Right lobe of liver (tissue), 4 donors: ENCODE data around the gene SLC25A38.

ENCODE experiments used
- POLR2A ChIP-seq: fragments of 450-650 bp; IDR thresholded peaks from one replicate; pipeline ENCODE4 v1.6.1; 2017; ENCODE audit warnings: antibody characterized with exemption, mild to moderate bottlenecking
- TF ChIP-seq, protein P1 (sequence below), 4 donors: fragments of 200-600 bp in 3 of 4; fragments of 450-650 bp in 1 of 4; IDR thresholded peaks; one replicate each; pipeline versions ENCODE4 v1.5.1 to v1.8.0; 2016 to 2022; ENCODE audit warnings: antibody characterized with exemption in 4 of 4, mild to moderate bottlenecking in 2 of 4
- donor health status: DM: no; HTN: no; CAD: no.
- donor health status: DM: no; HTN: no; CAD: no.
- donor health status: DM: no; HTN: yes; CAD: no.

DNA sequence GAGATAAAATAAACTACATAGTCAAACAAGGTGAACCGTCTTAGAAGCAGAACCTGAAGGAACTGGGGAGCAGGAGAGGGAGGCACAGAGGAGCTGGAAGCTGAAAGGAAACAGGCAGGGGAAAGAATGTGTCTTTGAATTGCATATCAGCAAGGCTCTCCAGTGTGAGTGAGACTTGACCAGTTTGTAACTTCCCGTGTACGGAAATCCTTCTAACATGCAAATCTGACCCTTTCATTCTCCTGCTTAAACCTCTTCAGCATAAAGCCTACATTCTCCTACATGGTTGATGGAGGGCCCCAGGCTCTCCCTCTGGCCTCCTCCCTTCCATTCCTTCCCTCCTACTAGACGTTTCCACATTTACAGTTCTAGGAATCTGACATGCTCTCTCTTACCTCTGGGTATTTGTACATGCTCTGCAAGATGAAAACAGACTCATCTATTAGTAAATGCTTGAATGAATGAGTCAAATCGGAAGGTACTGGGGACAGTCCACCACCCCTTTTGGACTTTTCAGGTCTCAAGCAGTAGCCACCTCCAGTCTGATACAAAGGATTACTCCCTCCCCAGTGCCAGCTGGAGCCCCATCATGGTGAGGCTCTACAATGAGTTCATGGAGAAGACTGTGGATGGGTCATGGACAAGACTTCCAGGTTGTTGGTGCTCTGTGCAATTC lies 6.1 kb upstream of the SLC25A38 start:
- TF ChIP-seq POLR2A = no peak
- TF ChIP-seq, protein P1, sequence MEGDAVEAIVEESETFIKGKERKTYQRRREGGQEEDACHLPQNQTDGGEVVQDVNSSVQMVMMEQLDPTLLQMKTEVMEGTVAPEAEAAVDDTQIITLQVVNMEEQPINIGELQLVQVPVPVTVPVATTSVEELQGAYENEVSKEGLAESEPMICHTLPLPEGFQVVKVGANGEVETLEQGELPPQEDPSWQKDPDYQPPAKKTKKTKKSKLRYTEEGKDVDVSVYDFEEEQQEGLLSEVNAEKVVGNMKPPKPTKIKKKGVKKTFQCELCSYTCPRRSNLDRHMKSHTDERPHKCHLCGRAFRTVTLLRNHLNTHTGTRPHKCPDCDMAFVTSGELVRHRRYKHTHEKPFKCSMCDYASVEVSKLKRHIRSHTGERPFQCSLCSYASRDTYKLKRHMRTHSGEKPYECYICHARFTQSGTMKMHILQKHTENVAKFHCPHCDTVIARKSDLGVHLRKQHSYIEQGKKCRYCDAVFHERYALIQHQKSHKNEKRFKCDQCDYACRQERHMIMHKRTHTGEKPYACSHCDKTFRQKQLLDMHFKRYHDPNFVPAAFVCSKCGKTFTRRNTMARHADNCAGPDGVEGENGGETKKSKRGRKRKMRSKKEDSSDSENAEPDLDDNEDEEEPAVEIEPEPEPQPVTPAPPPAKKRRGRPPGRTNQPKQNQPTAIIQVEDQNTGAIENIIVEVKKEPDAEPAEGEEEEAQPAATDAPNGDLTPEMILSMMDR (IDR thresholded peaks at IDR 0.05) = no peak
